PC-3 (cell line): ENCODE measurements around the gene SCNM1.

Experiments
- CTCF ChIP-seq: fragments of 300-600 bp; sonication (generic); conservative IDR thresholded peaks from 2 replicates; pipeline ENCODE4 v1.5.1; 2017; ENCODE audit warnings: antibody characterized with exemption, low read depth, mild to moderate bottlenecking, low read length
- EZH2 ChIP-seq: fragments of 300-600 bp; sonication (generic); IDR thresholded peaks from one replicate; pipeline ENCODE4 v1.6.1; 2017; ENCODE audit warnings: antibody characterized with exemption, mild to moderate bottlenecking, low read length; ENCODE audit not compliant: unreplicated experiment

GRCh38 chr1:151137789-151138188 lies 28.2 kb upstream of the SCNM1 start:
- TF ChIP-seq CTCF (no peak), EZH2 (no peak)
